ENCODE results near the gene PSMG4. TPM values are rescaled to one million over a fixed set of nuclear protein-coding genes. Genes with fewer than 3 reads are reported as not detected.

Gene PSMG4
- total RNA-seq, 3 donors from 2014 or later (not counting 1 experiment from before 2014, with no cell fraction given) = 8.3 to 15.3 (median 11.3) TPM

- H3K27ac Mint-ChIP-seq = no peak overlapping the region
- 85% methylated on average over 2 of the region's 2 CpGs for WGBS (ENCODE audit: insufficient coverage)
- no peak for TF ChIP-seq CTCF (IDR thresholded peaks at IDR 0.05)
- H3K36me3 ChIP-seq (ENCODE audit: control insufficient read depth, insufficient read depth, low read length) = no peaks in the 10 kb centered on the region
- peaks cover 0 to 5% of the 10 kb centered on the region in 2 donors for H3K9me3 Mint-ChIP-seq
- no peak for DNase-seq
- intact Hi-C loops (cut with micrococcal nuclease) = no loop called here
- H3K27me3 ChIP-seq (ENCODE audit: control insufficient read depth, insufficient read depth, low read length) = peaks cover 2% of the 10 kb centered on the region
- no peaks in the 10 kb centered on the region for H3K4me1 Mint-ChIP-seq
- H3K9me3 ChIP-seq (ENCODE audit: control insufficient read depth, insufficient read depth, low read length) = no peaks in the 10 kb centered on the region
- no peaks in the 10 kb centered on the region for H3K4me1 ChIP-seq (ENCODE audit: control insufficient read depth, insufficient read depth, low read length)
- peaks cover 29 to 46% of the 10 kb centered on the region in 2 donors for H3K27me3 Mint-ChIP-seq (ENCODE audit: low read depth in 2 of 2)
- no peak for ATAC-seq
- H3K4me3 Mint-ChIP-seq = no peak overlapping the region
- H3K4me3 ChIP-seq (ENCODE audit: low read length) = no peak overlapping the region
- no peak overlapping the region for H3K27ac ChIP-seq (ENCODE audit: low read length)
- H3K36me3 Mint-ChIP-seq = no peaks in the 10 kb centered on the region
Observed at GRCh38 chr6:3217286-3217685, 41.5 kb upstream of the PSMG4 start.

DNA sequence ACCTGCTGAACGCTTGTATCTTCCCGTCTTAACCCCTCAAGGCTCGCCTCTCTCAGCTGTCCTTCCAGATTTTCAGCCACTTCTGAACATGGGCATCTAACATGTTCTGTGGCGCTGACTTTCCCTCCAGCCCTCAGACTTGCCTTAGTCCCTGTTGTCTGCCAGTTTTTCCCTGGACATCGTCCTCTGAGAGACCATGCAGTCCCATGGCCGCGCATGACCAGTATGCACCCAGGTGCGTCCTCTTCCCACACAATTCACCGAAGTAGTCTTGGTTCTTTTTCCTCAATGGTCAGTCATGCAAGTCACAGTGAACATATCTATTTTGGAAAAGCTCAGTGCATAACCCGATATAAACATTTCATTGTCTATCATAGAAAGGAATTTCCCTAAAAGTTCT is 40.5 kb upstream of the PSMG4 start:
- H3K9me3 ChIP-seq (ENCODE audit: control insufficient read depth, insufficient read depth, low read length) = no peaks in the 10 kb centered on the region
- Mint-ChIP-seq H3K36me3 (no peaks in the 10 kb centered on the region), H3K4me1 (no peaks in the 10 kb centered on the region), H3K4me3 (no peak overlapping the region), H3K27ac (no peak overlapping the region), H3K27me3 (ENCODE audit: low read depth in 2 of 2) (peaks cover 25 to 40% of the 10 kb centered on the region in 2 donors), H3K9me3 (peaks cover 0 to 5% of the 10 kb centered on the region in 2 donors)
- TF ChIP-seq CTCF (IDR thresholded peaks at IDR 0.05) = no peak
- ATAC-seq = no peak
- no peak overlapping the region for H3K27ac ChIP-seq (ENCODE audit: low read length)
- 95% methylated on average over 9 of the region's 10 CpGs for WGBS (ENCODE audit: insufficient coverage)
- intact Hi-C loops (cut with micrococcal nuclease) = no loop called here
- no peak for DNase-seq
- H3K4me3 ChIP-seq (ENCODE audit: low read length) = no peak overlapping the region
- no peaks in the 10 kb centered on the region for H3K36me3 ChIP-seq (ENCODE audit: control insufficient read depth, insufficient read depth, low read length)
- H3K27me3 ChIP-seq (ENCODE audit: control insufficient read depth, insufficient read depth, low read length) = peaks cover 2% of the 10 kb centered on the region
- H3K4me1 ChIP-seq (ENCODE audit: control insufficient read depth, insufficient read depth, low read length) = no peaks in the 10 kb centered on the region

GRCh38 chr6:3220366-3220765 is 38.4 kb upstream of the PSMG4 start:
- peaks cover 29 to 53% of the 10 kb centered on the region in 2 donors for H3K27me3 Mint-ChIP-seq (ENCODE audit: low read depth in 2 of 2)
- H3K4me3 ChIP-seq (ENCODE audit: low read length) = no peak overlapping the region
- intact Hi-C loops (cut with micrococcal nuclease) = no loop called here
- no peaks in the 10 kb centered on the region for H3K36me3 ChIP-seq (ENCODE audit: control insufficient read depth, insufficient read depth, low read length)
- ATAC-seq (no peak), DNase-seq (no peak)
- H3K27me3 ChIP-seq (ENCODE audit: control insufficient read depth, insufficient read depth, low read length) = peaks cover 2% of the 10 kb centered on the region
- no peak overlapping the region for H3K4me3 Mint-ChIP-seq
- H3K27ac Mint-ChIP-seq = no peak overlapping the region
- peaks cover 0 to 5% of the 10 kb centered on the region in 2 donors for H3K9me3 Mint-ChIP-seq
- no peak overlapping the region for H3K27ac ChIP-seq (ENCODE audit: low read length)
- H3K9me3 ChIP-seq (ENCODE audit: control insufficient read depth, insufficient read depth, low read length) = no peaks in the 10 kb centered on the region
- no peaks in the 10 kb centered on the region for H3K36me3 Mint-ChIP-seq
- no peaks in the 10 kb centered on the region for H3K4me1 Mint-ChIP-seq
- no peak for TF ChIP-seq CTCF (IDR thresholded peaks at IDR 0.05)
- no peaks in the 10 kb centered on the region for H3K4me1 ChIP-seq (ENCODE audit: control insufficient read depth, insufficient read depth, low read length)
- WGBS (ENCODE audit: insufficient coverage) = 87% methylated on average over 2 of the region's 2 CpGs

GRCh38 chr6:3221578-3221977 is 37.2 kb upstream of the PSMG4 start:
- H3K9me3 ChIP-seq (ENCODE audit: control insufficient read depth, insufficient read depth, low read length) = no peaks in the 10 kb centered on the region
- H3K4me1 ChIP-seq (ENCODE audit: control insufficient read depth, insufficient read depth, low read length) = peaks cover 2% of the 10 kb centered on the region
- ATAC-seq (no peak), DNase-seq (no peak)
- peak overlapping the region in 1 of 2 donors; percentile 73 for H3K27ac Mint-ChIP-seq
- peaks cover 12% of the 10 kb centered on the region for H3K27me3 ChIP-seq (ENCODE audit: control insufficient read depth, insufficient read depth, low read length)
- no peak overlapping the region for H3K4me3 Mint-ChIP-seq
- H3K36me3 ChIP-seq (ENCODE audit: control insufficient read depth, insufficient read depth, low read length) = no peaks in the 10 kb centered on the region
- H3K36me3 Mint-ChIP-seq = no peaks in the 10 kb centered on the region
- no peak for TF ChIP-seq CTCF (IDR thresholded peaks at IDR 0.05)
- H3K9me3 Mint-ChIP-seq = peaks cover 0 to 5% of the 10 kb centered on the region in 2 donors
- H3K4me3 ChIP-seq (ENCODE audit: low read length) = no peak overlapping the region
- H3K27me3 Mint-ChIP-seq (ENCODE audit: low read depth in 2 of 2) = peaks cover 22 to 52% of the 10 kb centered on the region in 2 donors
- intact Hi-C loops (cut with micrococcal nuclease) = no loop called here
- peaks cover 0 to under 1% of the 10 kb centered on the region in 2 donors for H3K4me1 Mint-ChIP-seq
- 100% methylated on average over 2 of the region's 4 CpGs for WGBS (ENCODE audit: insufficient coverage)
- H3K27ac ChIP-seq (ENCODE audit: low read length) = no peak overlapping the region
